ENCODE measurements around the gene ACY1.

GRCh38 chr3:51940648-51941462 lies 42.5 kb upstream of the ACY1 start:
- TF ChIP-seq CTCF (IDR thresholded peaks at IDR 0.05; ENCODE audit: low read length) (no peak), EZH2 (optimal IDR thresholded peaks at IDR 0.05; ENCODE audit: low read depth, low read length) (no peak)

Measured in MM.1S (cell line).